Suprapubic skin (tissue), 4 donors: Measurements from ENCODE around the gene PNPLA3. TPM values are rescaled to one million over a fixed set of nuclear protein-coding genes. Genes with fewer than 3 reads are reported as not detected.

Experiments
- DNase-seq, 2 donors: peaks; one replicate each; pipeline ENCODE4 v3.0.0-alpha.2; 2019; ENCODE audit warnings: low spot score in 2 of 2
- H3K27ac ChIP-seq: fragments of 200-600 bp; sonication (generic); one replicate; pipeline ENCODE4 v1.5.1; 2019
- H3K27me3 ChIP-seq: fragments of 200-600 bp; sonication (generic); one replicate; pipeline ENCODE4 v1.5.1; 2019
- H3K36me3 ChIP-seq: fragments of 200-600 bp; sonication (generic); one replicate; pipeline ENCODE4 v1.5.1; 2019
- H3K4me1 ChIP-seq: fragments of 200-600 bp; sonication (generic); one replicate; pipeline ENCODE4 v1.5.1; 2019
- H3K4me3 ChIP-seq: fragments of 200-600 bp; sonication (generic); one replicate; pipeline ENCODE4 v1.5.1; 2019; ENCODE audit warnings: mild to moderate bottlenecking
- H3K9me3 ChIP-seq: fragments of 200-600 bp; sonication (generic); one replicate; pipeline ENCODE4 v1.5.1; 2019
- CTCF ChIP-seq, 2 donors: fragments of 200-600 bp in 1 of 2; fragments of 450-650 bp in 1 of 2; sonication (generic) in 1 of 2; IDR thresholded peaks; one replicate each; pipeline ENCODE4 v1.5.1; 2016 to 2019; ENCODE audit warnings: antibody characterized with exemption in 2 of 2, mild to moderate bottlenecking in 1 of 2, moderate library complexity in 1 of 2
- EP300 ChIP-seq: sonication (generic); formaldehyde crosslinking; IDR thresholded peaks from one replicate; pipeline ENCODE4 v1.6.1; 2017; ENCODE audit warnings: antibody characterized with exemption
- POLR2A ChIP-seq, 2 donors: fragments of 450-650 bp; IDR thresholded peaks; one replicate each; pipeline ENCODE4 v1.6.1; 2017; ENCODE audit warnings: antibody characterized with exemption in 2 of 2, mild to moderate bottlenecking in 2 of 2, moderate library complexity in 2 of 2
- POLR2AphosphoS5 ChIP-seq, 3 donors: sonication (generic); formaldehyde crosslinking; IDR thresholded peaks; one replicate each; pipeline ENCODE4 v1.6.1; 2017; ENCODE audit warnings: antibody characterized with exemption in 3 of 3
- WGBS: methylation state at CpG from one replicate; pipeline ENCODE4 v1.1.5; 2018; 5-methylcytosine and 5-hydroxymethylcytosine counted together
- total RNA-seq, 4 donors: library from RNA; depleted of rRNA; stranded (reverse); fragments of >200 nt; gene quantifications; one replicate each; pipeline ENCODE4 v1.1.0, GENCODE V29; 2016

PNPLA3 gene
- total RNA-seq, 4 donors from 2014 or later, result 7.0 to 23.7 (median 11.6) TPM

- Histone ChIP-seq H3K4me3 (no peak overlapping the region), H3K9me3 (no peaks in the 10 kb centered on the region), H3K27me3 (peaks cover 76% of the 10 kb centered on the region), H3K36me3 (no peaks in the 10 kb centered on the region), H3K27ac (no peak overlapping the region), H3K4me1 (no peaks in the 10 kb centered on the region)
- 82% methylated on average over 13 of the region's 14 CpGs for WGBS
- TF ChIP-seq EP300, result no peak
- TF ChIP-seq POLR2AphosphoS5 (IDR thresholded peaks at IDR 0.05), result no peak
- no peak for TF ChIP-seq CTCF (IDR thresholded peaks at IDR 0.05)
- TF ChIP-seq POLR2A (IDR thresholded peaks at IDR 0.05), result no peak
- peak in 1 of 2 donors; percentile 45 for DNase-seq
Observed at GRCh38 chr22:43879901-43880540, 43.6 kb upstream of the PNPLA3 start.

DNA sequence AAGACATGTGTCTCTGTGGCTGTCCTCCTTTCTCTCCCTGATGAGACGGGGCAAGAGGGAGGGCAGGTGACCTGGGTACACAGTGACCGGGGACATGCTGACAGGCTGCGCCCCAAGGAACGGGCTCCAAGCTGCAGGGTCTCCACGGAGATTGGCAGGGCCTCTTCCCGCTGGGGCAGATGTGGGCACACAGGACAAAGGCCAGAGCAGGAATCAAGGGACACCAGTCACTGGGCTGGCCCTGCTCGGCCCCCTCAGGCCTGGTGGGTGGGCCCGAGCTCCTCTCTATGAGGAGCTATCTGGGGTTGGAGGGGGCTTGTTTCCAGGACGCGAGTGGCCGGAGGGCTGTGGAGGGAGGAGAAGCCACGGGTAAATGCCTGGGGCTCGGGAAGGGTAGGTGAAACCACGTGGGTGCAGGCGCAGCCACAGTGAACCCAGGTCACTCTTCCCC lies 43.0 kb upstream of the PNPLA3 start:
- no peak overlapping the region for H3K27ac ChIP-seq
- H3K9me3 ChIP-seq, result no peaks in the 10 kb centered on the region
- TF ChIP-seq POLR2A (IDR thresholded peaks at IDR 0.05) (no peak), EP300 (no peak), POLR2AphosphoS5 (IDR thresholded peaks at IDR 0.05) (no peak), CTCF (IDR thresholded peaks at IDR 0.05) (no peak)
- H3K4me3 ChIP-seq, result no peak overlapping the region
- peak in 1 of 2 donors; percentile 45 for DNase-seq
- peaks cover 77% of the 10 kb centered on the region for H3K27me3 ChIP-seq
- WGBS, result 77% methylated on average over 15 of the region's 15 CpGs
- no peaks in the 10 kb centered on the region for H3K4me1 ChIP-seq
- no peaks in the 10 kb centered on the region for H3K36me3 ChIP-seq

- Histone ChIP-seq H3K9me3 (no peaks in the 10 kb centered on the region), H3K27me3 (peaks cover 76% of the 10 kb centered on the region), H3K27ac (no peak overlapping the region), H3K4me1 (no peaks in the 10 kb centered on the region), H3K36me3 (no peaks in the 10 kb centered on the region), H3K4me3 (no peak overlapping the region)
- peak in 1 of 2 donors; percentile 53 for DNase-seq
- TF ChIP-seq POLR2A (IDR thresholded peaks at IDR 0.05), result no peak
- 81% methylated on average over 13 of the region's 19 CpGs for WGBS
Observed at GRCh38 chr22:43881091-43882061, 42.2 kb upstream of the PNPLA3 start.

- WGBS, result 88% methylated on average over 9 of the region's 9 CpGs
- Histone ChIP-seq H3K4me1 (no peaks in the 10 kb centered on the region), H3K27ac (no peak overlapping the region), H3K9me3 (no peaks in the 10 kb centered on the region), H3K36me3 (no peaks in the 10 kb centered on the region), H3K27me3 (peaks cover 78% of the 10 kb centered on the region), H3K4me3 (no peak overlapping the region)
- TF ChIP-seq EP300, result no peak
- no peak for TF ChIP-seq CTCF (IDR thresholded peaks at IDR 0.05)
- TF ChIP-seq POLR2A (IDR thresholded peaks at IDR 0.05), result no peak
- TF ChIP-seq POLR2AphosphoS5 (IDR thresholded peaks at IDR 0.05), result no peak
- DNase-seq, result no peak
Observed at GRCh38 chr22:43882122-43882767, 41.4 kb upstream of the PNPLA3 start.

GRCh38 chr22:43883012-43883661 lies 40.5 kb upstream of the PNPLA3 start:
- TF ChIP-seq CTCF (IDR thresholded peaks at IDR 0.05), result peak in 1 of 2 donors; percentile 55
- no peak for TF ChIP-seq EP300
- TF ChIP-seq POLR2AphosphoS5 (IDR thresholded peaks at IDR 0.05), result no peak
- TF ChIP-seq POLR2A (IDR thresholded peaks at IDR 0.05), result no peak
- WGBS, result 47% methylated on average over 12 of the region's 14 CpGs
- Histone ChIP-seq H3K36me3 (no peaks in the 10 kb centered on the region), H3K4me3 (no peak overlapping the region), H3K27me3 (peaks cover 80% of the 10 kb centered on the region), H3K4me1 (no peaks in the 10 kb centered on the region), H3K27ac (no peak overlapping the region), H3K9me3 (no peaks in the 10 kb centered on the region)
- no peak for DNase-seq
